ENCODE measurements around the gene TET2.
"Not testable (repeated sequence)": the region's sequence is repeated elsewhere in the genome, so short reads cannot be mapped to it uniquely, and the experiment has no call there.

TET2 gene

DNA sequence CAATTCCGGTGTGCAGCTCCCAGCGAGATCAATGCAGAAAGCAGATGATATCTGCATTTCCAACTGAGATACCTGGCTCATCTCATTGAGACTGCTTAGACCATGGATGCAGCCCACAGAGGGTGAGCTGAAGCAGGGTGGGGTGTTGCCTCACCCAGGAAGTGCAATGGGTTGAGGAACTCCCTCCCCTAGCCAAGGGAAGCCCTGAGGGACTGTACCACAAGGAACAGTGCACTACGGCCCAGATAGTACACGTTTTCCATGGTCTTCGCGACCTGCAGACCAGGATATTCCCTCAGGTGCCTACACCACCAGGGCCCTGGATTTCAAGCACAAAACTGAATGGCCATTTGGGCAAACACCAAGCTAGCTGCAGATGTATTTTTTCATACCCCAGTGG is 150.0 kb downstream of the TET2 start:
- no peak for DNase-seq

DNA sequence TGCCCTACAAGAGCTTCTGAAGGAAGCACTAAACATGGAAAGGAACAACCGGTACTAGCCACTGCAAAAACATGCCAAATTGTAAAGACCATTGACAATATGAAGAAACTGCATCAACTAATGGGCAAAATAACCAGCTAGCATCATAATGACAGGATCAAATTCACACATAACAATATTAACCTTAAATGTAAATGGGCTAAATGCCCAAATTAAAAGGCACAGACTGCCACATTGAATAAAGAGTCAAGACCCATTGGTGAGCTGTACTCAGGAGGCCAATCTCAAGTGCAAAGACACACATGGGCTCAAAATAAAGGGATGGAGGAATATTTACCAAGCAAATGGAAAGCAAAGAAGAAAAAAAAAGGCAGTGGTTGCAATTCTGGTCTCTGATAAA is 152.4 kb downstream of the TET2 start:
- DNase-seq: not testable (repeated sequence)

DNA sequence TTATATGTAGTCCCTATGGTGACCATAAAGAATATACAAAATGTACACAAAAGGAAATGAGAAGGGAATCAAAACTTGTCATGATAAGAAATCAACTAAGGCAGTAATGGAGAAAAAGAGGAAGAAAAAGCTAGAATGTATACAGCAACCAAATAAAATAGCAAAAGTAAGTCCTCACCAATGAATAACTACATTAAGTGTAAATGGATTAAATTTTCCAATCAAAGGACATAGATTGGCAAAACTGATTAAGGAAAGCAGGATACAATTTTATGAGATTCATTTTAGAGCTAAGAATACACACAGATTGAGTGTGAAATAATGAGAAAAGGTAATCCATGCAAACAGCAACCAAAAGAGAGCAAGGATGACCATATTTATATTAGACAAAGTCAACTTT is 157.4 kb downstream of the TET2 start:
- DNase-seq: no peak

DNA sequence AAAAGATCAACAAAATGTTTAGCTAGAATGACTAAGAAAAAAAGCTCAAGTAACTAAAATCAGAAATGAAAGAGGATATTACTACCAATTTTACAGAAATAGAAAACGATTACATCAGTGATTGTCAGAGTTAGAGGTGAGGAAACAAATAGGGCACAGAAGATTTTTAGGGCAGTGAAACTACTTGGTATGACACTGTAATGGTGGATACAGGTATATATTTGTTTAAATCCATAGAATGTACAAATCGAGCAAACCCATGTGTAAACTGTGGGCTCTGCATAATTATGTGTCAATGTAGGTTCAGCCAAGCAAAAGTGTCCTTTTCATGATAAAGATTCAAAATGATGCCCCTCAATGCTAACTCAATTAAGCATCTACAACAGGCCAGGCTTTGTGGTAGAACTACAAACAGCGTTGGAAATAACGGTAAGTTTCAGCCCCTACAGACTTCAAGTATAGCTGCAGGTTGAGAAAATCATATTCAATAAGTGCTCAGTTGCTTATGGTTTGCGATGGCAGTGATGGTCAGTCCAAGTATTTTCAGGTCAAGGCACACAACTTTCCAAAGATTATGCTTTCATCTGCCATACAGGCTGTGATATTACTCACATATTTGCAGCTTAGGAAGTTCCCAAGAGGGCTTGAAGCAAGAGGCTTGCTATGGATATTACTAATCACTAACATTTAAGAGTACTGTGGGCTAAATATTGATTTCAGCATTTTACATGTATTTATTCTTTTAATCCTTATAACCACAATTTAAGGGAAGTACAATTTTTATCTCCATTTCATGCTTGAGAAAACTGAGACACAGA is 158.6 kb downstream of the TET2 start:
- no peak for DNase-seq

DNA sequence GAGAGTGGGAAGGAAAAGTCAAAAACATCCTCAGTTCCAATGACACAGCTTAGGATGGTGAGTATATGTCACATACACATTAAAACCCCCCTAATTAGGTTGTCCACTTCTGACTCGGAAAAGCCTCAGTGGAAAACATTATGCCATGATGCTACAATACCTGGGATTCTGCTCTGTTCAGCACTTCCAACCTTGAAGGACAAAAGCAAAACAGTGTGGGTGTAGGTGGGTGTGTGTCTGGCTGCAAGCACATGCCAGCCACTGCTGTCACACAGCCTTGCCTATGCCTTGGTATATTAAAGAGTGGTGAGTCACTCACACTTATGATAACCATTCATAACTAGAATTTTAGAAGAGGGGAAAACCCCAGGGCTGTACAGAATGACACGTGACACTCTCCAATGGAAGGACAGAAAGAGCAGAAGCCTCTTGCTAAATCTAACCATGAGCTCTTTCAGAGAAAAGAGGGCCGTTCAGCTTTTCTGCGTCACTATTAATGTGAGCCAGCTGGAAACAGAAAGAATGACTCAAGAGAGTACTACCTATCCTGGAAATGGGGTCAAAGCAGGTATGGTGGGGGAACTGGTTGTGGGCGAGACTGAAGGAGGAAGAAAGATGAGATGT is 159.6 kb downstream of the TET2 start:
- peak; percentile 37 to 49 for DNase-seq

DNA sequence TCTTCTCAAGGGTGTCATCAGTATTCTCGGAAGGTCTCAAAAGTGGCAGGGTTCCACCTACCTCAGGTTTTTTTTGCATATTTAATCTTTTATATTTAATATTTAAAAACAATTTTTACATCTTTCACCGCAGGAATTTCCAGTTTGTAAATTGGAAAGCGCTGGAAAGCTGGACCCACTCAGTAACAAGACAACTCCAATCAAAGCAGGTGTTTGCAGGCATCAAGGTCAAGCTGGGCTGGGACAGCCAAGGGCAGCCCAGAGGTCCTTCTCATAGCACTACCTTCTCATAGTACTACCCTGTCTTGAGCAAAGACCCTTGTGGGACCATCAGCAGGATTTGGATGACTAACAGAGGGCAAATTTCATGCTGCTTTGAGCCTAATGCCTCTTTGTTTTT is 160.1 kb downstream of the TET2 start:
- no peak for DNase-seq

DNA sequence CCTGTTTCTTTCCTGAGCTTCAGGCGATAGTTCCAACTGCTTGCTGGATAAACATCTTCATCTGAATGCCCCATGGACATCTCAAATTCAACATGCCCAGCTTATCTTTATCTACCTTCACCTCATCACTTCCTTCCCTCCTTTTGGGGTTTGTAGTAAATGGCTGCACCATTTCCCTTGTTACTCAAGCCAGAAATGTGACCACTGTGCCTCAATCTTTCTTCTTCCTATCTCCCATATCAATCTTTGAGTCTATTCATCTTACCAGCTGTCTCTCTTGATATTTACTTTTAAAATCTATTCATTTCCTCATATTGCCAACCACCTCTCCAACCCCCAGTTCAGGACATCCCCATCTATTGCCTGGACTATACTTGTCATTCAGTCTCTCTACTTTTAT is 171.8 kb downstream of the TET2 start:
- no peak for DNase-seq

DNA sequence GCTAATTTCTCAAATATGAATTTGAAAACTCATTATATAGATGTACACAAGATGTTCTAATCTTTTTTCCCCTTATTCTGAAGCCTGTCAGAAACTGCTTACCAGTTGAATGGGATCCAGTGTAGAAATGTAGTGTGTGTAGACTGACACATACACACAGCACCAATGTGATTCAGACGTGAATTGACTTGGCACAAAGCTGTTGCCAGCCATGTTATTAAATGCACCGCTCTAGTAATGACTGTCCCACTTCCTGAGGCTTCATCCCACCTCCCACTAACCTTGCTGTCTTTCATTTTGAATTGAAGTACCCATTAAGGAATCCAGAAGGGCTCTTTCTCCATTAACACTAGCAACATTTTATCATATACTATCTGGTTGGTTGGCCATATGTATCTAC is 180.5 kb downstream of the TET2 start:
- DNase-seq: no peak

DNA sequence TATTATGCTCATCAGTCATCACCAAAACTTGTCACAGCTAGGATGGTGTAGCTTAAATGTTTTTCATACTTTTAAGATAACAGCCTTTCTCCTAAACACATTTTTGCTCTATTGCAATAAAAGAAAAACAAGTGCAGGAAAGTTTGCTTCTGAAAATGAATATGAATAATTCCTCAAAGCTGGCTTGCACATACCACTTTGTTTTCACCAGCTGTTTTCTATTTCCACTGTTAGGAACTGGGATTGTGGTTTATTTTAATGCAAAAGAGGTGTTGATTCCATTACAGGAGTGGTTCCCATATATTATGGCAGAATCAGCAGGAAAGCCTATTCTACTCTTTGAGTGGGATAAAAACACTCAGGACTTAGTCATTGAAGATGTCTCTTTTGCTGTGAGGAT is 181.3 kb downstream of the TET2 start:
- no peak for DNase-seq

DNA sequence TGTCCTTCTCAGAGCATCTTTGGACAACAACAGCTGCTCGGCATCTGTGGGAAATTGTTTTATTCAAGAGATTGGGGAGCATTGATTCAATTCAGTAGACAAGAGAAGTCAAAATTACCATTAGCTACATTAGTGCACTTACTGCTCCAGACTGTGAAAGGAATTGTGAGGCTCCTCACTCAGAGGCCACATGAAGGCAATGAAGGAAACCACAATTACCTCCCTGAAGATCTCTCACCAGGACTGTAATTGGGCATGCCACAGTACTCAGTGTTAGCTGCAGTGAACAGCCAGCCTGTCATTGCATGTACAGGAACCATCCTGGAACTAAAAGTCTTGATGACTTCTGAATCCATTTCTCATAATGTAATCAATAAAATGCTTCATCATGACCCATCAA is 182.4 kb downstream of the TET2 start:
- no peak for DNase-seq

Measured in stimulated activated CD4-positive, alpha-beta T cell treated with anti-CD3 and anti-CD28 coated beads, Interleukin-2, amount 100 ng/mL, for 48 hours (primary cell).